Cardiac fibroblast (primary cell): ENCODE results near the gene ARMC6.

Experiments used
- DNase-seq, 2 donors: peaks; one replicate each; pipeline versions ENCODE4 v3.0.0 to v3.0.0-alpha.2; 2010; ENCODE audit warnings: low read depth in 2 of 2
- H3K4me3 ChIP-seq, 2 donors: replicated peaks in 1 of 2; 1 replicate in 1 of 2; 2 replicates in 1 of 2; pipeline ENCODE4 v1.5.1; 2011; ENCODE audit warnings: low read depth in 2 of 2, low read length in 2 of 2, mild to moderate bottlenecking in 2 of 2, moderate library complexity in 1 of 2
- CTCF ChIP-seq: IDR thresholded peaks from one replicate; pipeline ENCODE4 v1.5.1; 2011; ENCODE audit warnings: low read depth, mild to moderate bottlenecking, low read length, inconsistent platforms

Gene ARMC6

GRCh38 chr19:19033426-19034203 lies at the start of gene ARMC6, which contains the start of gene SUGP2:
Gene ARMC6 (plus strand): TSS chr19:19033603. CDS start chr19:19034210, 607 bp downstream.
Gene SUGP2 (minus strand): TSS chr19:19033517. CDS start chr19:19031071, 2,446 bp downstream.
- DNase-seq: peak; percentile 86 to 91
- no peak for TF ChIP-seq CTCF
- peak within 1 kb of the TSS; percentile 92 to 97 for H3K4me3 ChIP-seq

GRCh38 chr19:18984251-18984650 lies 49.2 kb upstream of the ARMC6 start:
- no peak overlapping the region for H3K4me3 ChIP-seq
- DNase-seq: no peak
- TF ChIP-seq CTCF: no peak

- peak; percentile 80 to 81 for DNase-seq
- TF ChIP-seq CTCF: no peak
- H3K4me3 ChIP-seq: no peak overlapping the region
Observed at GRCh38 chr19:18985257-18985656, 48.1 kb upstream of the ARMC6 start.

GRCh38 chr19:18987456-18987855 lies 45.9 kb upstream of the ARMC6 start:
- DNase-seq: no peak
- H3K4me3 ChIP-seq: no peak overlapping the region
- TF ChIP-seq CTCF: no peak

- TF ChIP-seq CTCF: no peak
- no peak for DNase-seq
- no peak overlapping the region for H3K4me3 ChIP-seq
Observed at GRCh38 chr19:18989316-18989715, 44.1 kb upstream of the ARMC6 start.

- H3K4me3 ChIP-seq: no peak overlapping the region
- TF ChIP-seq CTCF: no peak
- DNase-seq: no peak
Observed at GRCh38 chr19:18990128-18990708, 43.2 kb upstream of the ARMC6 start.
